IMR-90 (cell line): ENCODE results near the gene SLC5A2. TPM values are rescaled to one million over a fixed set of nuclear protein-coding genes. Genes with fewer than 3 reads are reported as not detected.

Experiments
- ATAC-seq: fragments of 200-7000 bp; cut with Tn5 transposase; 2 replicates; pipeline ENCODE4 v1.9.1; 2020; ENCODE audit warnings: low read depth, mild to moderate bottlenecking, moderate library complexity
- BruUV-seq: library from RNA; stranded (reverse); fragments of 400-500 nt; replicated peaks from 2 replicates; lab custom pipeline; 2021; lab: Mats Ljungman, UMichigan
- CTCF ChIA-PET: fragments of 300-600 bp; formaldehyde crosslinking; extraction: SDS; loops from one replicate; lab custom pipeline; 2021; ENCODE audit warnings: antibody characterized with exemption; lab: Yijun Ruan, JAX
- POLR2A ChIA-PET: fragments of 300-600 bp; sonication (Branson Sonifier 250); formaldehyde crosslinking; loops from one replicate; lab custom pipeline; 2022; ENCODE audit warnings: antibody characterized with exemption; ENCODE audit not compliant: unreplicated experiment; lab: Charles Lee
- DNase-seq: peaks from one replicate; pipeline ENCODE4 v3.0.0; 2013
- H2AFZ ChIP-seq: replicated peaks from 2 replicates; pipeline ENCODE3; 2013; ENCODE audit warnings: low read length, mild to moderate bottlenecking; ENCODE audit not compliant: poor library complexity
- H2AK5ac ChIP-seq: 2 replicates; pipeline ENCODE4 v1.6.1; 2013; ENCODE audit warnings: low read depth, low read length, inconsistent platforms
- H2AK9ac ChIP-seq: replicated peaks from 2 replicates; pipeline ENCODE3; 2013; ENCODE audit warnings: mild to moderate bottlenecking, low read depth, low read length, moderate library complexity; ENCODE audit not compliant: poor library complexity
- H2BK120ac ChIP-seq: 2 replicates; pipeline ENCODE4 v1.6.1; 2013; ENCODE audit warnings: low read depth, low read length, inconsistent platforms
- H2BK15ac ChIP-seq: 3 replicates; pipeline ENCODE4 v1.6.1; 2013; ENCODE audit warnings: low read depth, low read length, inconsistent platforms
- H2BK20ac ChIP-seq: 2 replicates; pipeline ENCODE4 v1.6.1; 2013; ENCODE audit warnings: low read depth, mild to moderate bottlenecking, inconsistent platforms, low read length, moderate library complexity
- H2BK5ac ChIP-seq: 2 replicates; pipeline ENCODE4 v1.6.1; 2013; ENCODE audit warnings: mild to moderate bottlenecking, low read depth, low read length, inconsistent platforms; ENCODE audit not compliant: poor library complexity, severe bottlenecking
- H3K14ac ChIP-seq: replicated peaks from 2 replicates; pipeline ENCODE4 v1.6.1; 2013; ENCODE audit warnings: low read depth, low read length, inconsistent platforms
- H3K18ac ChIP-seq: 2 replicates; pipeline ENCODE4 v1.6.1; 2013; ENCODE audit warnings: low read depth, low read length, control low read depth
- H3K23ac ChIP-seq: 2 replicates; pipeline ENCODE4 v1.6.1; 2013; ENCODE audit warnings: low read depth, low read length, inconsistent platforms
- H3K27ac ChIP-seq: 2 replicates; pipeline ENCODE4 v1.5.1; 2013; ENCODE audit warnings: mild to moderate bottlenecking, control low read depth, low read length; ENCODE audit not compliant: insufficient read depth
- H3K27me3 ChIP-seq: 2 replicates; pipeline ENCODE4 v1.6.1; 2013; ENCODE audit warnings: low read length; ENCODE audit not compliant: control insufficient read depth, insufficient read depth
- H3K36me3 ChIP-seq: 2 replicates; pipeline ENCODE4 v1.6.1; 2013; ENCODE audit warnings: low read length, mixed read lengths; ENCODE audit not compliant: control insufficient read depth, insufficient read depth
- H3K4ac ChIP-seq: 2 replicates; pipeline ENCODE4 v1.6.1; 2013; ENCODE audit warnings: low read depth, low read length, inconsistent platforms
- H3K4me1 ChIP-seq: 2 replicates; pipeline ENCODE4 v1.6.1; 2013; ENCODE audit warnings: low read length, mixed read lengths; ENCODE audit not compliant: control insufficient read depth, insufficient read depth
- H3K4me2 ChIP-seq: 2 replicates; pipeline ENCODE4 v1.6.1; 2013; ENCODE audit warnings: low read depth, mild to moderate bottlenecking, control low read depth, low read length, moderate library complexity
- H3K4me3 ChIP-seq: 2 replicates; pipeline ENCODE4 v1.5.1; 2013; ENCODE audit warnings: low read depth, mild to moderate bottlenecking, control low read depth, low read length, moderate library complexity; ENCODE audit not compliant: insufficient read depth
- H3K56ac ChIP-seq: 2 replicates; pipeline ENCODE4 v1.6.1; 2013; ENCODE audit warnings: low read length, inconsistent platforms; ENCODE audit not compliant: insufficient read depth; ENCODE audit errors: extremely low read depth
- H3K79me1 ChIP-seq, 2 experiments: 2 replicates each; pipeline ENCODE4 v1.6.1; 2013; ENCODE audit warnings: low read length in 2 of 2, inconsistent platforms in 1 of 2, low read depth in 1 of 2
- H3K9ac ChIP-seq: 2 replicates; pipeline ENCODE4 v1.6.1; 2013; ENCODE audit warnings: low read depth, low read length, control low read depth
- H3K9me1 ChIP-seq: 2 replicates; pipeline ENCODE4 v1.6.1; 2013; ENCODE audit warnings: low read length, inconsistent platforms; ENCODE audit not compliant: insufficient read depth
- H3K9me3 ChIP-seq: 2 replicates; pipeline ENCODE4 v1.6.1; 2013; ENCODE audit warnings: low read length; ENCODE audit not compliant: control insufficient read depth, insufficient read depth
- H4K20me1 ChIP-seq: 2 replicates; pipeline ENCODE4 v1.6.1; 2013; ENCODE audit warnings: low read length, inconsistent platforms; ENCODE audit not compliant: insufficient read depth
- H4K5ac ChIP-seq: 2 replicates; pipeline ENCODE4 v1.6.1; 2013; ENCODE audit warnings: mild to moderate bottlenecking, low read depth, low read length, control low read depth
- H4K8ac ChIP-seq, 2 experiments: 2 replicates each; pipeline ENCODE4 v1.6.1; 2013; ENCODE audit warnings: low read depth in 2 of 2, low read length in 2 of 2, control low read depth in 1 of 2, inconsistent platforms in 1 of 2
- H4K91ac ChIP-seq: 2 replicates; pipeline ENCODE4 v1.6.1; 2013; ENCODE audit warnings: low read depth, low read length, inconsistent platforms; ENCODE audit not compliant: insufficient read depth
- CHD1 ChIP-seq: IDR thresholded peaks from 2 replicates; pipeline ENCODE4 v1.6.1; 2012; ENCODE audit warnings: low read depth, low read length, improper control_type of control experiment
- MAZ ChIP-seq: IDR thresholded peaks from 2 replicates; pipeline ENCODE4 v1.6.1; 2012; ENCODE audit warnings: low read depth, mild to moderate bottlenecking, low read length, improper control_type of control experiment, moderate library complexity, borderline replicate concordance
- NFE2L2 ChIP-seq: fragments of 150-350 bp; IDR thresholded peaks from 2 replicates; pipeline ENCODE4 v1.6.1; 2016; ENCODE audit warnings: low read depth, mild to moderate bottlenecking, low read length
- WGBS, 2 experiments: methylation state at CpG; one replicate each; pipeline versions ENCODE4 v1.1.5 to v1.1.7; 2013; ENCODE audit warnings: missing lambda C conversion rate in 2 of 2; ENCODE audit not compliant: insufficient read length in 1 of 2; ENCODE audit errors: extremely low coverage in 2 of 2; 5-methylcytosine and 5-hydroxymethylcytosine counted together
- dilution Hi-C: fragments of 300-500 bp; cut with HindIII; formaldehyde crosslinking; loops from one replicate; pipeline ENCODE4 v1.14.3; 2018; ENCODE audit warnings: low sequenced_read_pairs; ENCODE audit not compliant: unreplicated experiment
- in situ Hi-C: fragments of 300-500 bp; cut with MboI; formaldehyde crosslinking; loops from 3 replicates; pipeline ENCODE4 v1.14.3; 2019; ENCODE audit warnings: low sequenced_read_pairs, inconsistent platforms, mixed read lengths
- intact Hi-C: fragments of 100-400 bp; cut with micrococcal nuclease; formaldehyde crosslinking; loops from 2 replicates; pipeline ENCODE4 v1.10.0; 2022
- polyA plus RNA-seq, 3 experiments: library from polyadenylated mRNA; depleted of rRNA; stranded (reverse); fragments of >200 nt; gene quantifications; 2 replicates each; pipeline ENCODE4 v1.2.3, GENCODE V29; 2012; ENCODE audit warnings: low replicate concordance in 1 of 3
- total RNA-seq: library from RNA; depleted of rRNA; stranded (reverse); fragments of >200 nt; gene quantifications from 2 replicates; pipeline ENCODE4 v1.2.3, GENCODE V29; 2012

Gene SLC5A2
- total and polyA plus RNA-seq, 2 of the 4 experiments (the other 2 are of a cell fraction), result not detected

- dilution Hi-C loops (no loop called here), in situ Hi-C loops (no loop called here), intact Hi-C loops (no loop called here)
- ATAC-seq (peak; percentile 9), DNase-seq (no peak)
- peak overlapping the region; percentile 89 for H3K4me2 ChIP-seq
- H2AK9ac ChIP-seq, result peak overlapping the region; percentile 62
- H3K79me1 ChIP-seq, result no peaks in the 10 kb centered on the region
- no peak overlapping the region for H2BK120ac ChIP-seq
- no peak overlapping the region for H3K14ac ChIP-seq
- H3K9ac ChIP-seq, result no peak overlapping the region
- no peaks in the 10 kb centered on the region; the same call in 1 of the 2 replicates for H3K9me1 ChIP-seq
- H2BK20ac ChIP-seq, result no peak overlapping the region
- no peak overlapping the region; the same call in 1 of the 2 replicates for H3K4ac ChIP-seq
- WGBS, 2 experiments, result 39% methylated on average over 37 of the region's 77 CpGs; no CpG with 5 or more reads in 1 of the 2 experiments
- H3K27me3 ChIP-seq, result peaks cover 7% of the 10 kb centered on the region; the same call in 1 of the 2 replicates
- no TSS peak for BruUV-seq
- H3K36me3 ChIP-seq, result peaks cover 32% of the 10 kb centered on the region
- peak overlapping the region; percentile 40; the same call in 1 of the 2 replicates for H3K4me3 ChIP-seq
- H2BK15ac ChIP-seq, result no peak overlapping the region
- no peak overlapping the region for H3K56ac ChIP-seq
- H3K27ac ChIP-seq, result no peak overlapping the region
- TF ChIP-seq NFE2L2 (no peak), CHD1 (no peak), MAZ (no peak)
- peaks cover 3% of the 10 kb centered on the region; the same call in 1 of the 2 replicates for H4K20me1 ChIP-seq
- H2AK5ac ChIP-seq, result 0 out of 2 replicates have a peak overlapping the region, but pooled peaks have one; percentile 4
- H3K9me3 ChIP-seq, result no peaks in the 10 kb centered on the region
- ChIA-PET POLR2A (no interaction called here), CTCF (no interaction called here)
- H4K91ac ChIP-seq, result no peak overlapping the region
- no peak overlapping the region for H2BK5ac ChIP-seq
- no peak overlapping the region for H4K5ac ChIP-seq
- H3K4me1 ChIP-seq, result peaks cover 6% of the 10 kb centered on the region; the same call in 1 of the 2 replicates
- no peak overlapping the region for H4K8ac ChIP-seq
- peak overlapping the region; percentile 87 for H2AFZ ChIP-seq
- no peak overlapping the region for H3K23ac ChIP-seq
- H3K18ac ChIP-seq, result no peak overlapping the region
These were observed 5.8 kb downstream of the SLC5A2 start for GRCh38 chr16:31488468-31489297.
